GM21367 (cell line): ENCODE measurements around the gene CD38.
"Not testable (repeated sequence)": the region's sequence is repeated elsewhere in the genome, so short reads cannot be mapped to it uniquely, and the experiment has no call there.

ENCODE experiments used
- ATAC-seq: cut with Tn5 transposase; IDR thresholded peaks from one replicate; pipeline ENCODE4 v1.9.1; 2021; ENCODE audit not compliant: unreplicated experiment

CD38 gene

GRCh38 chr4:15778289-15779241 lies at the start of gene CD38:
CD38 (plus strand) TSS chr4:15778328; CDS start chr4:15778415, 87 bp downstream.
- ATAC-seq = peak; percentile 67

- ATAC-seq = no peak
Observed at GRCh38 chr4:15729910-15730533, 48.1 kb upstream of the CD38 start.

GRCh38 chr4:15733061-15733460 lies 45.1 kb upstream of the CD38 start:
- not testable (repeated sequence) for ATAC-seq

GRCh38 chr4:15735536-15735935 lies 42.6 kb upstream of the CD38 start:
- ATAC-seq = no peak

- ATAC-seq = no peak
Observed at GRCh38 chr4:15736514-15737050, 41.5 kb upstream of the CD38 start.

- no peak for ATAC-seq
Observed at GRCh38 chr4:15737255-15737654, 40.9 kb upstream of the CD38 start.

- no peak for ATAC-seq
Observed at GRCh38 chr4:15738877-15739276, 39.3 kb upstream of the CD38 start.

GRCh38 chr4:15740764-15741404 lies 37.2 kb upstream of the CD38 start:
- no peak for ATAC-seq

GRCh38 chr4:15742083-15742582 lies 36.0 kb upstream of the CD38 start:
- no peak for ATAC-seq

- no peak for ATAC-seq
Observed at GRCh38 chr4:15742637-15743036, 35.5 kb upstream of the CD38 start.

GRCh38 chr4:15744016-15744545 lies 34.0 kb upstream of the CD38 start:
- no peak for ATAC-seq

- ATAC-seq = no peak
Observed at GRCh38 chr4:15746110-15746509, 32.0 kb upstream of the CD38 start.

GRCh38 chr4:15749001-15749400 lies 29.1 kb upstream of the CD38 start:
- no peak for ATAC-seq

GRCh38 chr4:15751153-15751552 lies 27.0 kb upstream of the CD38 start:
- no peak for ATAC-seq

- ATAC-seq = no peak
Observed at GRCh38 chr4:15753081-15753480, 25.0 kb upstream of the CD38 start.

GRCh38 chr4:15753786-15754185 lies 24.3 kb upstream of the CD38 start:
- ATAC-seq = no peak

GRCh38 chr4:15754323-15754722 lies 23.8 kb upstream of the CD38 start:
- ATAC-seq = no peak

GRCh38 chr4:15755321-15756155 lies 22.6 kb upstream of the CD38 start:
- peak; percentile 33 for ATAC-seq

- peak; percentile 87 for ATAC-seq
Observed at GRCh38 chr4:15756361-15756861, 21.7 kb upstream of the CD38 start.

- no peak for ATAC-seq
Observed at GRCh38 chr4:15757054-15757453, 21.1 kb upstream of the CD38 start.
